Sigmoid colon (tissue), 7 donors: Measurements from ENCODE around the gene RNU7-1. TPM values are rescaled to one million over a fixed set of nuclear protein-coding genes. Genes with fewer than 3 reads are reported as not detected.
A peak's percentile ranks its signal among the peaks of the same experiment; 100 is the strongest.

Experiments
- DNase-seq: peaks from one replicate; pipeline ENCODE4 v3.0.0-alpha.2; 2019
- H3K27ac ChIP-seq, 4 donors: fragments of 200-600 bp; sonication (generic); one replicate each; pipeline ENCODE4 v1.5.1; 2016 to 2019; ENCODE audit warnings: mild to moderate bottlenecking in 1 of 4
- H3K27me3 ChIP-seq, 3 donors: fragments of 200-600 bp; sonication (generic); one replicate each; pipeline ENCODE4 v1.5.1; 2019; ENCODE audit warnings: mild to moderate bottlenecking in 1 of 3
- H3K36me3 ChIP-seq, 4 donors: fragments of 200-600 bp; sonication (generic); one replicate each; pipeline ENCODE4 v1.5.1; 2016 to 2019
- H3K4me1 ChIP-seq, 4 donors: fragments of 200-600 bp; sonication (generic); one replicate each; pipeline ENCODE4 v1.5.1; 2017 to 2019
- H3K4me3 ChIP-seq, 4 donors: fragments of 200-600 bp; sonication (generic); one replicate each; pipeline ENCODE4 v1.5.1; 2017 to 2019; ENCODE audit warnings: mild to moderate bottlenecking in 2 of 4, moderate library complexity in 1 of 4
- H3K9me3 ChIP-seq, 4 donors: fragments of 200-600 bp in 3 of 4; sonication (generic) in 3 of 4; one replicate each; pipeline versions ENCODE4 v1.5.1 to v1.6.1; 2013 to 2019
- EP300 ChIP-seq, 4 donors: sonication (generic); formaldehyde crosslinking; IDR thresholded peaks; one replicate each; pipeline ENCODE4 v1.6.1; 2017; ENCODE audit warnings: antibody characterized with exemption in 4 of 4
- POLR2A ChIP-seq, 2 donors: fragments of 450-650 bp; IDR thresholded peaks; one replicate each; pipeline ENCODE4 v1.6.1; 2016; ENCODE audit warnings: antibody characterized with exemption in 2 of 2, mild to moderate bottlenecking in 2 of 2, moderate library complexity in 2 of 2
- POLR2AphosphoS5 ChIP-seq, 4 donors: sonication (generic); formaldehyde crosslinking; IDR thresholded peaks; one replicate each; pipeline ENCODE4 v1.6.1; 2017; ENCODE audit warnings: antibody characterized with exemption in 4 of 4
- WGBS, 2 donors: extraction: QIAGEN DNeasy Blood & Tissue Kit; methylation state at CpG; one replicate each; pipeline ENCODE4 v1.1.7; 2013; 5-methylcytosine and 5-hydroxymethylcytosine counted together
- intact Hi-C: fragments of 100-400 bp; cut with DNase I; formaldehyde crosslinking; loops from one replicate; pipeline ENCODE4 v1.15.1; 2023
- polyA plus RNA-seq, 3 donors: library from polyadenylated mRNA; stranded (reverse); fragments of 200-250 nt; gene quantifications; one replicate each; pipeline ENCODE4 v1.2.3, GENCODE V29; 2013
- total RNA-seq, 4 donors: library from RNA; depleted of rRNA; stranded (reverse); fragments of >200 nt; gene quantifications; one replicate each; pipeline ENCODE4 v1.1.0, GENCODE V29; 2016
- TF ChIP-seq, protein P1 (sequence below), 4 experiments: fragments of 450-650 bp in 3 of 4; fragments of 200-600 bp in 1 of 4; IDR thresholded peaks; one replicate each; pipeline ENCODE4 v1.5.1; 2016 to 2019; ENCODE audit warnings: antibody characterized with exemption in 4 of 4, mild to moderate bottlenecking in 3 of 4, moderate library complexity in 2 of 4
- donor health status: healthy with polysubstance abuse.
- donor health status: Bipolar disorder and iron deficiency.
- donor health status: healthy.

Gene RNU7-1
- total and polyA plus RNA-seq, 7 donors = not detected

DNA sequence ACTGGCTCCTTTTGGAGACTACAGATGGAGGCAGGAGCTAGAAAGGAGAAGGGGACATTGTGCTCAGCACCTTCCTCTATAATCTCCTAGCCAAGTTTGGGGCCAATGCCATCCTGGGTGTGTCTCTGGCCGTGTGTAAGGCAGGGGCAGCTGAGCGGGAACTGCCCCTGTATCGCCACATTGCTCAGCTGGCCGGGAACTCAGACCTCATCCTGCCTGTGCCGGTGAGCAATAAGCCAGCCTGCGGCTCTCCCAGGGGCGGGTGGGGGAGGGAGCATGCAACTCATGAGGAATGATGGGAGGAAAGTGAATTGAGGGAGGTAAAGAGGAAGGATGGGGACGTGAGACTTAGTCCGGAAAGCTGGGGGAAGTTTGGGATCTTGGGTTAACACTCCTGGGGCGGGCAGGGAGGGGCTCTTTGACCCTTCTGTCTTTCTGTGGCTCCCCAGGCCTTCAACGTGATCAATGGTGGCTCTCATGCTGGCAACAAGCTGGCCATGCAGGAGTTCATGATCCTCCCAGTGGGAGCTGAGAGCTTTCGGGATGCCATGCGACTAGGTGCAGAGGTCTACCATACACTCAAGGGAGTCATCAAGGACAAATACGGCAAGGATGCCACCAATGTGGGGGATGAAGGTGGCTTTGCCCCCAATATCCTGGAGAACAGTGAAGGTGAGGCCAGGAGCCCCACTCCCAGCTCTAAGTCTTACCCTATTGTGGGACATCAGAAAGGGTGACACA lies 26.0 kb upstream of the RNU7-1 start:
- 82 to 86% methylated on average over 14 of the region's 14 CpGs for WGBS, 2 donors
- peaks cover 0 to 25% (median 22%) of the 10 kb centered on the region in 4 donors for H3K4me1 ChIP-seq
- H3K4me3 ChIP-seq = no peak overlapping the region
- TF ChIP-seq EP300 (IDR thresholded peaks at IDR 0.05) (no peak), POLR2AphosphoS5 (IDR thresholded peaks at IDR 0.05) (no peak), POLR2A (IDR thresholded peaks at IDR 0.05) (no peak)
- TF ChIP-seq, protein P1, sequence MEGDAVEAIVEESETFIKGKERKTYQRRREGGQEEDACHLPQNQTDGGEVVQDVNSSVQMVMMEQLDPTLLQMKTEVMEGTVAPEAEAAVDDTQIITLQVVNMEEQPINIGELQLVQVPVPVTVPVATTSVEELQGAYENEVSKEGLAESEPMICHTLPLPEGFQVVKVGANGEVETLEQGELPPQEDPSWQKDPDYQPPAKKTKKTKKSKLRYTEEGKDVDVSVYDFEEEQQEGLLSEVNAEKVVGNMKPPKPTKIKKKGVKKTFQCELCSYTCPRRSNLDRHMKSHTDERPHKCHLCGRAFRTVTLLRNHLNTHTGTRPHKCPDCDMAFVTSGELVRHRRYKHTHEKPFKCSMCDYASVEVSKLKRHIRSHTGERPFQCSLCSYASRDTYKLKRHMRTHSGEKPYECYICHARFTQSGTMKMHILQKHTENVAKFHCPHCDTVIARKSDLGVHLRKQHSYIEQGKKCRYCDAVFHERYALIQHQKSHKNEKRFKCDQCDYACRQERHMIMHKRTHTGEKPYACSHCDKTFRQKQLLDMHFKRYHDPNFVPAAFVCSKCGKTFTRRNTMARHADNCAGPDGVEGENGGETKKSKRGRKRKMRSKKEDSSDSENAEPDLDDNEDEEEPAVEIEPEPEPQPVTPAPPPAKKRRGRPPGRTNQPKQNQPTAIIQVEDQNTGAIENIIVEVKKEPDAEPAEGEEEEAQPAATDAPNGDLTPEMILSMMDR (IDR thresholded peaks at IDR 0.05) = no peak
- H3K9me3 ChIP-seq = no peaks in the 10 kb centered on the region
- no peak overlapping the region for H3K27ac ChIP-seq
- intact Hi-C loops = no loop called here
- peaks cover 0 to 45% (median 6%) of the 10 kb centered on the region in 4 donors for H3K36me3 ChIP-seq
- no peaks in the 10 kb centered on the region for H3K27me3 ChIP-seq
- DNase-seq = no peak

DNA sequence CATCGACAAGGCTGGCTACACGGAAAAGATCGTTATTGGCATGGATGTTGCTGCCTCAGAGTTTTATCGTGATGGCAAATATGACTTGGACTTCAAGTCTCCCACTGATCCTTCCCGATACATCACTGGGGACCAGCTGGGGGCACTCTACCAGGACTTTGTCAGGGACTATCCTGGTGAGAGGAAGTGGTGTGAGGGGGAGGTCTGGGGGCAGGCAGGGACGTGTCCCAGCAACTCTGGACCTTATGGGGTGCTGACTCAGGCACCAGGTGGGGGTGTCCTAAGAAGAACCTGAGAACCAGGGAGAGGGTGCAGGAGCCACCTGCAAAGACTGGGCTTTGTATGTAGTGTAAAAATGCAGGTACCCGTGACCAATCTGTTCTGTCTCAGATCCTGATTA lies 24.0 kb upstream of the RNU7-1 start:
- TF ChIP-seq POLR2AphosphoS5 (IDR thresholded peaks at IDR 0.05) (no peak), POLR2A (IDR thresholded peaks at IDR 0.05) (no peak), EP300 (IDR thresholded peaks at IDR 0.05) (no peak)
- TF ChIP-seq, protein P1 (IDR thresholded peaks at IDR 0.05) = no peak
- H3K27me3 ChIP-seq = no peaks in the 10 kb centered on the region

DNA sequence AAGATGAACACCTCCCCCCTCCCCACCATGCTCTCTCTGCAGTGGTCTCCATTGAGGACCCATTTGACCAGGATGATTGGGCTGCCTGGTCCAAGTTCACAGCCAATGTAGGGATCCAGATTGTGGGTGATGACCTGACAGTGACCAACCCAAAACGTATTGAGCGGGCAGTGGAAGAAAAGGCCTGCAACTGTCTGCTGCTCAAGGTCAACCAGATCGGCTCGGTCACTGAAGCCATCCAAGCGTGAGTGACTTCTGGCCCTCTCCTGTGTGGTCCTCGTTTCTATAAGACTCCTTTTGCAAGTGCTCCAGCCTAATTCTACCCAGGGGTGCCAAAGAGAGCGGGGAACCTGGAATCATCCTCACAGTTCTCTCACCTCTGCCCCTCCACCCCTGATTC lies 22.1 kb upstream of the RNU7-1 start:
- peaks cover 4 to 32% (median 30%) of the 10 kb centered on the region in 4 donors for H3K4me1 ChIP-seq
- TF ChIP-seq EP300 (IDR thresholded peaks at IDR 0.05) (no peak), POLR2A (IDR thresholded peaks at IDR 0.05) (no peak), POLR2AphosphoS5 (IDR thresholded peaks at IDR 0.05) (no peak)
- TF ChIP-seq, protein P1 (IDR thresholded peaks at IDR 0.05) = no peak
- DNase-seq = no peak
- intact Hi-C loops = no loop called here
- peaks cover 0 to 51% (median 6%) of the 10 kb centered on the region in 4 donors for H3K36me3 ChIP-seq
- H3K27me3 ChIP-seq = no peaks in the 10 kb centered on the region
- WGBS, 2 donors = 88 to 91% methylated on average over 7 of the region's 7 CpGs
- H3K4me3 ChIP-seq = no peak overlapping the region
- H3K9me3 ChIP-seq = no peaks in the 10 kb centered on the region
- no peak overlapping the region for H3K27ac ChIP-seq

More for the DNA sequence above, 24.0 kb upstream of the RNU7-1 start:
- Histone ChIP-seq H3K9me3 (no peaks in the 10 kb centered on the region), H3K27ac (no peak overlapping the region), H3K4me1 (peaks cover 0 to 26% (median 24%) of the 10 kb centered on the region in 4 donors), H3K36me3 (peaks cover 0 to 57% (median 6%) of the 10 kb centered on the region in 4 donors), H3K4me3 (no peak overlapping the region)
- peak; percentile 60 for DNase-seq
- intact Hi-C loops = no loop called here
- WGBS, 2 donors = 68 to 80% methylated on average over 7 of the region's 7 CpGs

DNA sequence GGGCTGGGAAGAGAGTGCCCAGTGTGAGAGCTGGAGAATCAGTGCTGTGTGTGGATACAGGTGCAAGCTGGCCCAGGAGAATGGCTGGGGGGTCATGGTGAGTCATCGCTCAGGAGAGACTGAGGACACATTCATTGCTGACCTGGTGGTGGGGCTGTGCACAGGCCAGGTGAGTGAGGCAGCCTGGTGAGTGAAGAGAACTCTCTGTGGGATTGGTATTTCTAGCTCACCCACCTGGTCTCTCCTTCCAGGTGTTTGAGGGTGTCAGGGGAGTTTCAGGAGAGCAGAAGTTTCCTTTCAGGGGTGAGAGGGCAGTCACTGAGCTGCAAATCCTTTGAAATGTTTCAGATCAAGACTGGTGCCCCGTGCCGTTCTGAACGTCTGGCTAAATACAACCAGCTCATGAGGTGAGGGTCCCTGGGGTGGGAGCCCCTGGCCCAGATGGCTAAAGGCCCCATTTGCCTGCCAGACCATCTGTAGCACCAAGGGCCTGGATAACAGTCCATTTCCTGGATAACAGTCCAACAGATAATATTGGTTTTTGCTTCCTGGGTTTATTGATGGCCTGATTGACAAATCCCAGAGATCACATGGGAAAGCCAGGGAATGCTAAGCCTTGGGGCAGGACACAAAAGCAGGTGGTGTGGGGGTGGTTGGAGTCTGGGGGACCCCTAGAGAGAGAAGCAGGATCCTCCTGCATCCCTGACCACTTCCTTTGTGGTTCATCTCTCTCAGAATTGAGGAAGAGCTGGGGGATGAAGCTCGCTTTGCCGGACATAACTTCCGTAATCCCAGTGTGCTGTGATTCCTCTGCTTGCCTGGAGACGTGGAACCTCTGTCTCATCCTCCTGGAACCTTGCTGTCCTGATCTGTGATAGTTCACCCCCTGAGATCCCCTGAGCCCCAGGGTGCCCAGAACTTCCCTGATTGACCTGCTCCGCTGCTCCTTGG lies 21.3 kb upstream of the RNU7-1 start:
- H3K36me3 ChIP-seq = peaks cover 0 to 44% (median 4%) of the 10 kb centered on the region in 4 donors

More for the DNA sequence above, 21.3 kb upstream of the RNU7-1 start:
- WGBS, 2 donors = 73 to 87% methylated on average over 9 of the region's 9 CpGs
- H3K9me3 ChIP-seq = no peaks in the 10 kb centered on the region
- DNase-seq = no peak
- TF ChIP-seq POLR2A (IDR thresholded peaks at IDR 0.05) (no peak), EP300 (IDR thresholded peaks at IDR 0.05) (no peak), POLR2AphosphoS5 (IDR thresholded peaks at IDR 0.05) (no peak)
- TF ChIP-seq, protein P1 (IDR thresholded peaks at IDR 0.05) = no peak
- H3K4me3 ChIP-seq = no peak overlapping the region
- H3K27me3 ChIP-seq = no peaks in the 10 kb centered on the region
- peaks cover 4 to 39% (median 35%) of the 10 kb centered on the region in 4 donors for H3K4me1 ChIP-seq
- intact Hi-C loops = no loop called here
- peak overlapping the region in 1 of 4 donors; percentile 15 for H3K27ac ChIP-seq
